NCI-H524 treated with DMSO at 0.1 percent for 48 hours (cell line): Measurements from ENCODE around the gene UBE3D.
"Not testable (repeated sequence)": the region's sequence is repeated elsewhere in the genome, so short reads cannot be mapped to it uniquely, and the experiment has no call there.

Experiments
- DNase-seq: peaks from one replicate; lab custom pipeline; 2025; lab: John Stamatoyannopoulos, UW

The UBE3D gene

GRCh38 chr6:83055366-83055964 is 10.2 kb downstream of the UBE3D start:
- DNase-seq = no peak

GRCh38 chr6:83053678-83054077 is 12.0 kb downstream of the UBE3D start:
- no peak for DNase-seq

- no peak for DNase-seq
Observed at GRCh38 chr6:83051377-83052172, 14.1 kb downstream of the UBE3D start.

GRCh38 chr6:83047065-83047754 is 18.4 kb downstream of the UBE3D start:
- DNase-seq = no peak

GRCh38 chr6:83044091-83044768 is 21.4 kb downstream of the UBE3D start:
- no peak for DNase-seq

GRCh38 chr6:83042467-83043053 is 23.1 kb downstream of the UBE3D start:
- no peak for DNase-seq

GRCh38 chr6:83038246-83038645 is 27.4 kb downstream of the UBE3D start:
- no peak for DNase-seq

GRCh38 chr6:83031689-83032088 is 34.0 kb downstream of the UBE3D start:
- DNase-seq = no peak

- DNase-seq = no peak
Observed at GRCh38 chr6:83019741-83020140, 45.9 kb downstream of the UBE3D start.

GRCh38 chr6:83011131-83011530 is 54.5 kb downstream of the UBE3D start:
- DNase-seq = not testable (repeated sequence)

- no peak for DNase-seq
Observed at GRCh38 chr6:83008626-83009025, 57.0 kb downstream of the UBE3D start.

GRCh38 chr6:83006270-83006905 is 59.3 kb downstream of the UBE3D start:
- DNase-seq = no peak

GRCh38 chr6:82996156-82996555 is 69.5 kb downstream of the UBE3D start:
- DNase-seq = no peak

- DNase-seq = no peak
Observed at GRCh38 chr6:82995066-82995465, 70.6 kb downstream of the UBE3D start.

- DNase-seq = no peak
Observed at GRCh38 chr6:82989736-82990290, 75.8 kb downstream of the UBE3D start.

- no peak for DNase-seq
Observed at GRCh38 chr6:82988930-82989351, 76.7 kb downstream of the UBE3D start.

- DNase-seq = no peak
Observed at GRCh38 chr6:82987951-82988350, 77.7 kb downstream of the UBE3D start.

- no peak for DNase-seq
Observed at GRCh38 chr6:82987416-82987815, 78.2 kb downstream of the UBE3D start.

- DNase-seq = no peak
Observed at GRCh38 chr6:82984720-82985119, 80.9 kb downstream of the UBE3D start.

GRCh38 chr6:82980086-82980485 is 85.6 kb downstream of the UBE3D start:
- DNase-seq = no peak

- DNase-seq = no peak
Observed at GRCh38 chr6:82979657-82980056, 86.0 kb downstream of the UBE3D start.
